H1 (cell line): ENCODE measurements around the gene ANKUB1. TPM values are rescaled to one million over a fixed set of nuclear protein-coding genes. Genes with fewer than 3 reads are reported as not detected.

Source experiments
- CHD2 ChIP-seq: IDR thresholded peaks from 2 replicates; pipeline ENCODE4 v1.6.1; 2012; ENCODE audit warnings: low read length, improper control_type of control experiment
- GTF2F1 ChIP-seq: IDR thresholded peaks from 2 replicates; pipeline ENCODE4 v1.6.1; 2012; ENCODE audit warnings: low read depth, low read length, improper control_type of control experiment, borderline replicate concordance
- JUN ChIP-seq: IDR thresholded peaks from 2 replicates; pipeline ENCODE4 v1.6.1; 2011; ENCODE audit warnings: low read depth, mild to moderate bottlenecking, improper control_type of control experiment, low read length
- KDM5A ChIP-seq: fragments of 200-600 bp; IDR thresholded peaks from 2 replicates; pipeline ENCODE4 v1.7.1; 2012; ENCODE audit warnings: mild to moderate bottlenecking, low read length, inconsistent platforms, mixed read lengths
- NRF1 ChIP-seq: IDR thresholded peaks from 2 replicates; pipeline ENCODE4 v1.6.1; 2011; ENCODE audit warnings: mild to moderate bottlenecking, low read depth, low read length, improper control_type of control experiment
- POLR2A ChIP-seq, 2 experiments: IDR thresholded peaks; 1 replicate in 1 of 2; 2 replicates in 1 of 2; pipeline ENCODE4 v1.6.1; 2011; ENCODE audit warnings: low read depth in 2 of 2, low read length in 2 of 2, mild to moderate bottlenecking in 2 of 2; ENCODE audit errors: control extremely low read depth in 1 of 2
- POU5F1 ChIP-seq: IDR thresholded peaks from 2 replicates; pipeline ENCODE4 v1.6.1; 2011; ENCODE audit warnings: low read depth, mild to moderate bottlenecking, low read length, moderate library complexity
- RBBP5 ChIP-seq: IDR thresholded peaks from 2 replicates; pipeline ENCODE4 v1.7.1; 2012; ENCODE audit warnings: low read depth, mild to moderate bottlenecking, inconsistent platforms, low read length, moderate library complexity, borderline replicate concordance
- SRF ChIP-seq: IDR thresholded peaks from 2 replicates; pipeline ENCODE4 v1.6.1; 2011; ENCODE audit warnings: mild to moderate bottlenecking, low read depth, low read length, moderate library complexity
- polyA plus RNA-seq, 7 experiments: library from polyadenylated mRNA; depleted of rRNA in 3 of 7; stranded (reverse) in 5 of 7; unstranded in 2 of 7; fragments of >200 nt in 5 of 7; fragments of 200-250 nt in 2 of 7; gene quantifications; 1 replicate in 5 of 7; 2 replicates in 1 of 7; 4 replicates in 1 of 7; pipeline versions ENCODE4 v1.2.1 to v1.2.3, GENCODE V29; 2011 to 2013; ENCODE audit warnings: missing spikeins in 2 of 7, mixed read lengths in 2 of 7
- total RNA-seq: library from RNA; stranded (reverse); fragmentation: NEBNext Ultra II Directional; extraction: Animal tissue kit (Norgen Biotek cat#: 25700); gene quantifications from 2 replicates; pipeline ENCODE4 v1.2.1, GENCODE V29; 2021
- TF ChIP-seq, protein P1 (sequence below): fragments of 300-600 bp; sonication (generic); IDR thresholded peaks from 2 replicates; pipeline ENCODE4 v1.7.1; 2012; ENCODE audit warnings: low read length, moderate library complexity, mild to moderate bottlenecking, inconsistent platforms; ENCODE audit not compliant: insufficient replicate concordance
- TF ChIP-seq, protein P2 (sequence below): IDR thresholded peaks from 2 replicates; pipeline ENCODE4 v1.6.1; 2012; ENCODE audit warnings: inconsistent platforms

Gene ANKUB1
- total and polyA plus RNA-seq, 2 of the 8 experiments (the other 6 are each of a cell fraction or from before 2014, with no cell fraction given), result not detected

DNA sequence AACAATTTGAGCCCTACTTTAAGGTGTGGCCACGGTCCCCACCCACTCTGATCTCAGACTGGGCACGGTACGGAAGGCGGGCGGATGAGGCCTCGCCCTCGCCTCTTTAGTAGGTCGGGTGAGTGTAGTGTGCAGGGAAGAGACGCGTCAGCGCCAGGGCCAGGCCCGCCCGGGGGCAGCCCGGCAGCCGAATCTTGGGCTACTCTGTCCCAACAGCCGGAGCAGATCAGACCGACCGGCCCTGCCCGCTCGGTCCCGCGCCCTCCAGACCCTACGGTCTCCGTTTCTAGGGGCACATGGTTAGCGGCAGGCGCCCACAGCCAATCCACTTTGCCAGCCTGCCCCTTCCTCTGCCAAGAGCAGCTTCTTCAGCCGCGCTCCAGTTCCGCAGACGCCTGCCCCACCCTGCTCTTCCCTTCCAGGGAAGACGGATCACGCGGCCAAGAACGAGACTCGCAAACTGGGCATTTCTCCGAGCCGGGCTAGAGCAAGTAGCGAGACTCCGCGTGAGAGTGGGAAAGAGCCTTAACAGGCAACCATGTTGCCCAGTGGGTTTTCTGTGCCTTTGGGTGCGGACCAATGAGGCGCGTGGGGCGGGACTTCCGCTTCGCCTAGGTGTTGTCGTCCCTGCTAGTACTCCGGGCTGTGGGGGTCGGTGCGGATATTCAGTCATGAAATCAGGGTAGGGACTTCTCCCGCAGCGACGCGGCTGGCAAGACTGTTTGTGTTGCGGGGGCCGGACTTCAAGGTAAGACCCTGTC lies 20.4 kb upstream of the ANKUB1 start, which contains the start of gene RNF13 (continued):
- TF ChIP-seq, protein P1, sequence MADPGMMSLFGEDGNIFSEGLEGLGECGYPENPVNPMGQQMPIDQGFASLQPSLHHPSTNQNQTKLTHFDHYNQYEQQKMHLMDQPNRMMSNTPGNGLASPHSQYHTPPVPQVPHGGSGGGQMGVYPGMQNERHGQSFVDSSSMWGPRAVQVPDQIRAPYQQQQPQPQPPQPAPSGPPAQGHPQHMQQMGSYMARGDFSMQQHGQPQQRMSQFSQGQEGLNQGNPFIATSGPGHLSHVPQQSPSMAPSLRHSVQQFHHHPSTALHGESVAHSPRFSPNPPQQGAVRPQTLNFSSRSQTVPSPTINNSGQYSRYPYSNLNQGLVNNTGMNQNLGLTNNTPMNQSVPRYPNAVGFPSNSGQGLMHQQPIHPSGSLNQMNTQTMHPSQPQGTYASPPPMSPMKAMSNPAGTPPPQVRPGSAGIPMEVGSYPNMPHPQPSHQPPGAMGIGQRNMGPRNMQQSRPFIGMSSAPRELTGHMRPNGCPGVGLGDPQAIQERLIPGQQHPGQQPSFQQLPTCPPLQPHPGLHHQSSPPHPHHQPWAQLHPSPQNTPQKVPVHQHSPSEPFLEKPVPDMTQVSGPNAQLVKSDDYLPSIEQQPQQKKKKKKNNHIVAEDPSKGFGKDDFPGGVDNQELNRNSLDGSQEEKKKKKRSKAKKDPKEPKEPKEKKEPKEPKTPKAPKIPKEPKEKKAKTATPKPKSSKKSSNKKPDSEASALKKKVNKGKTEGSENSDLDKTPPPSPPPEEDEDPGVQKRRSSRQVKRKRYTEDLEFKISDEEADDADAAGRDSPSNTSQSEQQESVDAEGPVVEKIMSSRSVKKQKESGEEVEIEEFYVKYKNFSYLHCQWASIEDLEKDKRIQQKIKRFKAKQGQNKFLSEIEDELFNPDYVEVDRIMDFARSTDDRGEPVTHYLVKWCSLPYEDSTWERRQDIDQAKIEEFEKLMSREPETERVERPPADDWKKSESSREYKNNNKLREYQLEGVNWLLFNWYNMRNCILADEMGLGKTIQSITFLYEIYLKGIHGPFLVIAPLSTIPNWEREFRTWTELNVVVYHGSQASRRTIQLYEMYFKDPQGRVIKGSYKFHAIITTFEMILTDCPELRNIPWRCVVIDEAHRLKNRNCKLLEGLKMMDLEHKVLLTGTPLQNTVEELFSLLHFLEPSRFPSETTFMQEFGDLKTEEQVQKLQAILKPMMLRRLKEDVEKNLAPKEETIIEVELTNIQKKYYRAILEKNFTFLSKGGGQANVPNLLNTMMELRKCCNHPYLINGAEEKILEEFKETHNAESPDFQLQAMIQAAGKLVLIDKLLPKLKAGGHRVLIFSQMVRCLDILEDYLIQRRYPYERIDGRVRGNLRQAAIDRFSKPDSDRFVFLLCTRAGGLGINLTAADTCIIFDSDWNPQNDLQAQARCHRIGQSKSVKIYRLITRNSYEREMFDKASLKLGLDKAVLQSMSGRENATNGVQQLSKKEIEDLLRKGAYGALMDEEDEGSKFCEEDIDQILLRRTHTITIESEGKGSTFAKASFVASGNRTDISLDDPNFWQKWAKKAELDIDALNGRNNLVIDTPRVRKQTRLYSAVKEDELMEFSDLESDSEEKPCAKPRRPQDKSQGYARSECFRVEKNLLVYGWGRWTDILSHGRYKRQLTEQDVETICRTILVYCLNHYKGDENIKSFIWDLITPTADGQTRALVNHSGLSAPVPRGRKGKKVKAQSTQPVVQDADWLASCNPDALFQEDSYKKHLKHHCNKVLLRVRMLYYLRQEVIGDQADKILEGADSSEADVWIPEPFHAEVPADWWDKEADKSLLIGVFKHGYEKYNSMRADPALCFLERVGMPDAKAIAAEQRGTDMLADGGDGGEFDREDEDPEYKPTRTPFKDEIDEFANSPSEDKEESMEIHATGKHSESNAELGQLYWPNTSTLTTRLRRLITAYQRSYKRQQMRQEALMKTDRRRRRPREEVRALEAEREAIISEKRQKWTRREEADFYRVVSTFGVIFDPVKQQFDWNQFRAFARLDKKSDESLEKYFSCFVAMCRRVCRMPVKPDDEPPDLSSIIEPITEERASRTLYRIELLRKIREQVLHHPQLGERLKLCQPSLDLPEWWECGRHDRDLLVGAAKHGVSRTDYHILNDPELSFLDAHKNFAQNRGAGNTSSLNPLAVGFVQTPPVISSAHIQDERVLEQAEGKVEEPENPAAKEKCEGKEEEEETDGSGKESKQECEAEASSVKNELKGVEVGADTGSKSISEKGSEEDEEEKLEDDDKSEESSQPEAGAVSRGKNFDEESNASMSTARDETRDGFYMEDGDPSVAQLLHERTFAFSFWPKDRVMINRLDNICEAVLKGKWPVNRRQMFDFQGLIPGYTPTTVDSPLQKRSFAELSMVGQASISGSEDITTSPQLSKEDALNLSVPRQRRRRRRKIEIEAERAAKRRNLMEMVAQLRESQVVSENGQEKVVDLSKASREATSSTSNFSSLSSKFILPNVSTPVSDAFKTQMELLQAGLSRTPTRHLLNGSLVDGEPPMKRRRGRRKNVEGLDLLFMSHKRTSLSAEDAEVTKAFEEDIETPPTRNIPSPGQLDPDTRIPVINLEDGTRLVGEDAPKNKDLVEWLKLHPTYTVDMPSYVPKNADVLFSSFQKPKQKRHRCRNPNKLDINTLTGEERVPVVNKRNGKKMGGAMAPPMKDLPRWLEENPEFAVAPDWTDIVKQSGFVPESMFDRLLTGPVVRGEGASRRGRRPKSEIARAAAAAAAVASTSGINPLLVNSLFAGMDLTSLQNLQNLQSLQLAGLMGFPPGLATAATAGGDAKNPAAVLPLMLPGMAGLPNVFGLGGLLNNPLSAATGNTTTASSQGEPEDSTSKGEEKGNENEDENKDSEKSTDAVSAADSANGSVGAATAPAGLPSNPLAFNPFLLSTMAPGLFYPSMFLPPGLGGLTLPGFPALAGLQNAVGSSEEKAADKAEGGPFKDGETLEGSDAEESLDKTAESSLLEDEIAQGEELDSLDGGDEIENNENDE, result no peak
- TF ChIP-seq GTF2F1 (no peak), SRF (no peak), KDM5A (no peak), CHD2 (peak; percentile 90), RBBP5 (peak; percentile 95), NRF1 (no peak), POLR2A (IDR thresholded peaks at IDR 0.05; ENCODE audit: control extremely low read depth in 1 of 2, low read depth in 2 of 2, low read length in 2 of 2) (peak; percentile 13 to 67), POU5F1 (no peak), JUN (no peak)
- TF ChIP-seq, protein P2, sequence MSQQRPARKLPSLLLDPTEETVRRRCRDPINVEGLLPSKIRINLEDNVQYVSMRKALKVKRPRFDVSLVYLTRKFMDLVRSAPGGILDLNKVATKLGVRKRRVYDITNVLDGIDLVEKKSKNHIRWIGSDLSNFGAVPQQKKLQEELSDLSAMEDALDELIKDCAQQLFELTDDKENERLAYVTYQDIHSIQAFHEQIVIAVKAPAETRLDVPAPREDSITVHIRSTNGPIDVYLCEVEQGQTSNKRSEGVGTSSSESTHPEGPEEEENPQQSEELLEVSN, result peak; percentile 74
